RWPE1 (cell line): ENCODE results near the gene ZNF443.
"Not testable (repeated sequence)": the region's sequence is repeated elsewhere in the genome, so short reads cannot be mapped to it uniquely, and the experiment has no call there.

Source experiments
- CTCF ChIA-PET: fragments of 350-600 bp; sonication (Branson Sonifier 250); formaldehyde crosslinking; extraction: SDS; loops from one replicate; lab custom pipeline; 2021; lab: Yijun Ruan, JAX
- POLR2A ChIA-PET: fragments of 400-600 bp; formaldehyde crosslinking; extraction: SDS; loops from one replicate; lab custom pipeline; 2020; ENCODE audit warnings: antibody characterized with exemption; ENCODE audit not compliant: low non-redundant PET; lab: Yijun Ruan, JAX
- DNase-seq: peaks from one replicate; pipeline ENCODE4 v3.0.0; 2012; ENCODE audit warnings: low spot score
- H3K27ac ChIP-seq: fragments of 450-650 bp; 2 replicates; pipeline ENCODE4 v1.5.1; 2017
- CTCF ChIP-seq: fragments of 450-650 bp; conservative IDR thresholded peaks from 2 replicates; pipeline ENCODE4 v1.5.1; 2017; ENCODE audit warnings: low read depth, mild to moderate bottlenecking

Gene ZNF443

GRCh38 chr19:12411893-12412292 lies 28.9 kb downstream of the ZNF443 start:
- DNase-seq: no peak
- ChIA-PET POLR2A (no interaction called here), CTCF (interaction anchor here (0.6 kb wide), 1 partner anchor 10 kb away, joined by 3 read pairs; no protein-coding TSS in a partner anchor)
- no peak for TF ChIP-seq CTCF
- H3K27ac ChIP-seq: no peak overlapping the region

- TF ChIP-seq CTCF: no peak
- DNase-seq: peak; percentile 90
- POLR2A ChIA-PET: no interaction called here
- CTCF ChIA-PET: interaction anchor here (0.6 kb wide), 2 partner anchors 166 to 260 kb away, joined by 3 to 4 read pairs; no protein-coding TSS in a partner anchor
- H3K27ac ChIP-seq: peak within 1 kb of the TSS; percentile 94
Measured at GRCh38 chr19:12400633-12401502, 40.0 kb downstream of the ZNF443 start, which contains the start of gene ZNF799. Gene ZNF799 (minus strand): TSS chr19:12401271. CDS start chr19:12401070, 201 bp downstream.

GRCh38 chr19:12399901-12400632 lies 40.8 kb downstream of the ZNF443 start:
- POLR2A ChIA-PET, CTCF ChIA-PET, DNase-seq: not testable (repeated sequence)
- H3K27ac ChIP-seq: peak overlapping the region; percentile 94

- POLR2A ChIA-PET: not testable (repeated sequence)
Measured at GRCh38 chr19:12391148-12391547, 49.7 kb downstream of the ZNF443 start.

GRCh38 chr19:12386365-12386764 lies 54.5 kb downstream of the ZNF443 start:
- DNase-seq, POLR2A ChIA-PET: not testable (repeated sequence)
- CTCF ChIA-PET: interaction anchor here (0.7 kb wide), 1 partner anchor 108 kb away, joined by 6 read pairs; no protein-coding TSS in a partner anchor

More at GRCh38 chr19:12391148-12391547, 49.7 kb downstream of the ZNF443 start:
- CTCF ChIA-PET, DNase-seq, H3K27ac ChIP-seq: not testable (repeated sequence)

GRCh38 chr19:12380444-12380737 lies 60.4 kb downstream of the ZNF443 start:
- no peak overlapping the region for H3K27ac ChIP-seq
- no peak for TF ChIP-seq CTCF
- no peak for DNase-seq
- CTCF ChIA-PET: no interaction called here
- POLR2A ChIA-PET: no interaction called here

More at GRCh38 chr19:12386365-12386764, 54.5 kb downstream of the ZNF443 start:
- not testable (repeated sequence) for H3K27ac ChIP-seq

GRCh38 chr19:12379732-12380443 lies 60.9 kb downstream of the ZNF443 start:
- no peak overlapping the region for H3K27ac ChIP-seq
- CTCF ChIA-PET: no interaction called here
- DNase-seq: no peak
- POLR2A ChIA-PET: no interaction called here
- no peak for TF ChIP-seq CTCF
